Measurements from ENCODE around the gene MIF4GD. TPM values are rescaled to one million over a fixed set of nuclear protein-coding genes. Genes with fewer than 3 reads are reported as not detected.

Gene MIF4GD
- total and polyA plus RNA-seq, 10 of the 15 experiments (the other 5 are each of a cell fraction or from before 2014, with no cell fraction given): 22.8 to 96.2 (median 60.1) TPM

DNA sequence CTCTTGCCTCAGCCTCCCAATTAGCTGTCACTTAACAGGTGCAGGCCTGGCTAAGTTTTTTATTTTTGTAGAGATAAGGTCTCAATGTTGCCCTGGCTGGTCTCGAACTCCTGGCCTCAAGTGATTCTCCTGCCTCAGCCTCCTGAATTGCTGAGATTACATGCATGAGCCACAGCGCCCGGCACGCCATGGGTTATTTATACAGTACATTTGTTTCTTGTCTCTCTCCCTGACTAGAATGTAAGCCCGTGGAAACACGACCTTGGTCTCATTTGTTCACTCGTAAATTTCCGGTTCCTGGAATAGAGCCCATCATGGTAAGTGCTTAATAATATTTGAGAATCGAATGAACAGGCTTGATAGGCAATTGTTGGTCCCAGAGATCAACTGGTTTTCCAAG is 16.2 kb upstream of the MIF4GD start (continued):
- TF ChIP-seq, protein P1, sequence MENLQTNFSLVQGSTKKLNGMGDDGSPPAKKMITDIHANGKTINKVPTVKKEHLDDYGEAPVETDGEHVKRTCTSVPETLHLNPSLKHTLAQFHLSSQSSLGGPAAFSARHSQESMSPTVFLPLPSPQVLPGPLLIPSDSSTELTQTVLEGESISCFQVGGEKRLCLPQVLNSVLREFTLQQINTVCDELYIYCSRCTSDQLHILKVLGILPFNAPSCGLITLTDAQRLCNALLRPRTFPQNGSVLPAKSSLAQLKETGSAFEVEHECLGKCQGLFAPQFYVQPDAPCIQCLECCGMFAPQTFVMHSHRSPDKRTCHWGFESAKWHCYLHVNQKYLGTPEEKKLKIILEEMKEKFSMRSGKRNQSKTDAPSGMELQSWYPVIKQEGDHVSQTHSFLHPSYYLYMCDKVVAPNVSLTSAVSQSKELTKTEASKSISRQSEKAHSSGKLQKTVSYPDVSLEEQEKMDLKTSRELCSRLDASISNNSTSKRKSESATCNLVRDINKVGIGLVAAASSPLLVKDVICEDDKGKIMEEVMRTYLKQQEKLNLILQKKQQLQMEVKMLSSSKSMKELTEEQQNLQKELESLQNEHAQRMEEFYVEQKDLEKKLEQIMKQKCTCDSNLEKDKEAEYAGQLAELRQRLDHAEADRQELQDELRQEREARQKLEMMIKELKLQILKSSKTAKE (IDR thresholded peaks at IDR 0.05; ENCODE audit: low read depth, poor library complexity, severe bottlenecking): no peak
- no peak for TF ChIP-seq HCFC1 (IDR thresholded peaks at IDR 0.05; ENCODE audit: low read length)
- no peak for TF ChIP-seq CHD2 (IDR thresholded peaks at IDR 0.05; ENCODE audit: borderline replicate concordance, low read depth, low read length)
- no peak for TF ChIP-seq HDAC2 (IDR thresholded peaks at IDR 0.05)
- TF ChIP-seq, protein P2, sequence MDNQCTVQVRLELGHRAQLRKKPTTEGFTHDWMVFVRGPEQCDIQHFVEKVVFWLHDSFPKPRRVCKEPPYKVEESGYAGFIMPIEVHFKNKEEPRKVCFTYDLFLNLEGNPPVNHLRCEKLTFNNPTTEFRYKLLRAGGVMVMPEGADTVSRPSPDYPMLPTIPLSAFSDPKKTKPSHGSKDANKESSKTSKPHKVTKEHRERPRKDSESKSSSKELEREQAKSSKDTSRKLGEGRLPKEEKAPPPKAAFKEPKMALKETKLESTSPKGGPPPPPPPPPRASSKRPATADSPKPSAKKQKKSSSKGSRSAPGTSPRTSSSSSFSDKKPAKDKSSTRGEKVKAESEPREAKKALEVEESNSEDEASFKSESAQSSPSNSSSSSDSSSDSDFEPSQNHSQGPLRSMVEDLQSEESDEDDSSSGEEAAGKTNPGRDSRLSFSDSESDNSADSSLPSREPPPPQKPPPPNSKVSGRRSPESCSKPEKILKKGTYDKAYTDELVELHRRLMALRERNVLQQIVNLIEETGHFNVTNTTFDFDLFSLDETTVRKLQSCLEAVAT (IDR thresholded peaks at IDR 0.05): no peak
- no peak for TF ChIP-seq MTA2 (IDR thresholded peaks at IDR 0.05; ENCODE audit: low read depth)
- TF ChIP-seq, protein P3, sequence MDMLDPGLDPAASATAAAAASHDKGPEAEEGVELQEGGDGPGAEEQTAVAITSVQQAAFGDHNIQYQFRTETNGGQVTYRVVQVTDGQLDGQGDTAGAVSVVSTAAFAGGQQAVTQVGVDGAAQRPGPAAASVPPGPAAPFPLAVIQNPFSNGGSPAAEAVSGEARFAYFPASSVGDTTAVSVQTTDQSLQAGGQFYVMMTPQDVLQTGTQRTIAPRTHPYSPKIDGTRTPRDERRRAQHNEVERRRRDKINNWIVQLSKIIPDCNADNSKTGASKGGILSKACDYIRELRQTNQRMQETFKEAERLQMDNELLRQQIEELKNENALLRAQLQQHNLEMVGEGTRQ (IDR thresholded peaks at IDR 0.05; ENCODE audit: borderline replicate concordance, low read depth, low read length): no peak

DNA sequence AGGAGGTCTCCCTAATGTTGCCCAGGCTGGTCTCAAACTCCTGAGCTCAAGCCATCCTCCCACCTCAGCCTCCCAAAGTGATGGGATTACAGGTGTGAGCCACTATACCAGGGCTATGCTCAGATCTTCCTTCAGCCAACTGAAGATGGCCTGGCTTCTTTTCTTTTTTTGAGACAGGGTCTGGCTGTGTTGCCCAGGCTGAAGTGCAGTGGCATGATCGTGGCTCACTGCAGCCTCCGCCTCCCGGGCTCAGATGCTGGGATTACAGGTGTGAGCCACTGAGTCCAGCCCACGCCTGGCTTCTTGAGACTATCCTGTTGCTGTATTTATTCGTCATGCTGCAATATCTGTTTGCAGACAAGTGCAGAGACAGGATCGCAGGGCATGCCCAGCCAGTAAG is 14.1 kb upstream of the MIF4GD start:
- no peak overlapping the region for H2AFZ ChIP-seq (ENCODE audit: control insufficient read depth, low read depth, low read length)
- H3K36me3 ChIP-seq (ENCODE audit: control insufficient read depth in 2 of 2, insufficient read depth in 2 of 2, low read length in 1 of 2): peaks cover 13 to 24% of the 10 kb centered on the region in 2 experiments
- CTCF ChIA-PET: interaction anchor here (0.7 to 1.6 kb wide), 3 partner anchors 13 to 323 kb away, joined by 3 to 9 read pairs (median 3); partner anchors contain the start of gene MIF4GD
- no peak for DNase-seq (ENCODE audit: low read depth, low spot score)
- no peaks in the 10 kb centered on the region for H3K9me3 ChIP-seq (replicated peaks; ENCODE audit: control insufficient read depth, insufficient read depth, low read length)
- TF ChIP-seq CHD2 (IDR thresholded peaks at IDR 0.05; ENCODE audit: borderline replicate concordance, low read depth, low read length) (no peak), POU2F2 (IDR thresholded peaks at IDR 0.05; ENCODE audit: borderline replicate concordance, low read depth, low read length) (no peak), WRNIP1 (IDR thresholded peaks at IDR 0.05; ENCODE audit: borderline replicate concordance, low read depth, low read length) (no peak), NFXL1 (IDR thresholded peaks at IDR 0.05; ENCODE audit: borderline replicate concordance) (no peak), EED (IDR thresholded peaks at IDR 0.05; ENCODE audit: low read depth) (no peak), RAD21 (IDR thresholded peaks at IDR 0.05; ENCODE audit: insufficient read depth, low read depth, low read length) (no peak)
- TF ChIP-seq, protein P4, sequence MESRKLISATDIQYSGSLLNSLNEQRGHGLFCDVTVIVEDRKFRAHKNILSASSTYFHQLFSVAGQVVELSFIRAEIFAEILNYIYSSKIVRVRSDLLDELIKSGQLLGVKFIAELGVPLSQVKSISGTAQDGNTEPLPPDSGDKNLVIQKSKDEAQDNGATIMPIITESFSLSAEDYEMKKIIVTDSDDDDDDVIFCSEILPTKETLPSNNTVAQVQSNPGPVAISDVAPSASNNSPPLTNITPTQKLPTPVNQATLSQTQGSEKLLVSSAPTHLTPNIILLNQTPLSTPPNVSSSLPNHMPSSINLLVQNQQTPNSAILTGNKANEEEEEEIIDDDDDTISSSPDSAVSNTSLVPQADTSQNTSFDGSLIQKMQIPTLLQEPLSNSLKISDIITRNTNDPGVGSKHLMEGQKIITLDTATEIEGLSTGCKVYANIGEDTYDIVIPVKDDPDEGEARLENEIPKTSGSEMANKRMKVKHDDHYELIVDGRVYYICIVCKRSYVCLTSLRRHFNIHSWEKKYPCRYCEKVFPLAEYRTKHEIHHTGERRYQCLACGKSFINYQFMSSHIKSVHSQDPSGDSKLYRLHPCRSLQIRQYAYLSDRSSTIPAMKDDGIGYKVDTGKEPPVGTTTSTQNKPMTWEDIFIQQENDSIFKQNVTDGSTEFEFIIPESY (IDR thresholded peaks at IDR 0.05): no peak
- no TSS peak for BruUV-seq (replicated peaks)
- POLR2A ChIA-PET: interaction anchor here (0.6 to 1.2 kb wide), 3 partner anchors 8 to 423 kb away, joined by 4 to 6 read pairs (median 4); partner anchors contain the start of gene MIF4GD
- peaks cover 33% of the 10 kb centered on the region for H3K79me2 ChIP-seq (ENCODE audit: control insufficient read depth, insufficient read depth, low read length)
- RAD21 ChIA-PET (ENCODE audit: unreplicated experiment): no interaction called here
- SMC1A ChIA-PET (ENCODE audit: uncharacterized antibody, unreplicated experiment): interaction anchor here (1.1 to 1.9 kb wide), 2 partner anchors 10 to 13 kb away, joined by 4 read pairs; partner anchors contain the start of gene MIF4GD
- no peak overlapping the region for H3K9ac ChIP-seq (ENCODE audit: control insufficient read depth, insufficient read depth, low read length)
- H3K27me3 ChIP-seq (replicated peaks in 1 of 2; ENCODE audit: control insufficient read depth in 2 of 2, insufficient read depth in 2 of 2, low read length in 1 of 2): no peaks in the 10 kb centered on the region
- H3K27ac ChIP-seq (ENCODE audit: control insufficient read depth, insufficient read depth): no peak overlapping the region
- no peak overlapping the region for H3K4me2 ChIP-seq (ENCODE audit: control insufficient read depth, insufficient read depth)
- intact Hi-C loops (cut with micrococcal nuclease; ENCODE audit: unreplicated experiment) (loop anchor here (5.0 kb wide), 1 partner anchor 37 kb away; no protein-coding TSS in a partner anchor), in situ Hi-C loops (cut with MboI) (no loop called here)
- no peak overlapping the region for H3K4me3 ChIP-seq
- 78% methylated on average over 6 of the region's 6 CpGs for WGBS (ENCODE audit: insufficient coverage, insufficient replicate concordance, low lambda C conversion rate, missing lambda C conversion rate)
- H4K20me1 ChIP-seq (ENCODE audit: control insufficient read depth, insufficient read depth): no peaks in the 10 kb centered on the region; the same call in 1 of the 2 replicates
- no peak for ATAC-seq
- H3K4me1 ChIP-seq (ENCODE audit: control insufficient read depth, insufficient read depth, low read length): peaks cover 3% of the 10 kb centered on the region
- FAIRE-seq: no peak
